Measurements from ENCODE around the gene WWOX. TPM values are rescaled to one million over a fixed set of nuclear protein-coding genes. Genes with fewer than 3 reads are reported as not detected.

The WWOX gene
- total RNA-seq, 6 experiments from 2014 or later = 0.46 to 3.4 (median 1.3) TPM

DNA sequence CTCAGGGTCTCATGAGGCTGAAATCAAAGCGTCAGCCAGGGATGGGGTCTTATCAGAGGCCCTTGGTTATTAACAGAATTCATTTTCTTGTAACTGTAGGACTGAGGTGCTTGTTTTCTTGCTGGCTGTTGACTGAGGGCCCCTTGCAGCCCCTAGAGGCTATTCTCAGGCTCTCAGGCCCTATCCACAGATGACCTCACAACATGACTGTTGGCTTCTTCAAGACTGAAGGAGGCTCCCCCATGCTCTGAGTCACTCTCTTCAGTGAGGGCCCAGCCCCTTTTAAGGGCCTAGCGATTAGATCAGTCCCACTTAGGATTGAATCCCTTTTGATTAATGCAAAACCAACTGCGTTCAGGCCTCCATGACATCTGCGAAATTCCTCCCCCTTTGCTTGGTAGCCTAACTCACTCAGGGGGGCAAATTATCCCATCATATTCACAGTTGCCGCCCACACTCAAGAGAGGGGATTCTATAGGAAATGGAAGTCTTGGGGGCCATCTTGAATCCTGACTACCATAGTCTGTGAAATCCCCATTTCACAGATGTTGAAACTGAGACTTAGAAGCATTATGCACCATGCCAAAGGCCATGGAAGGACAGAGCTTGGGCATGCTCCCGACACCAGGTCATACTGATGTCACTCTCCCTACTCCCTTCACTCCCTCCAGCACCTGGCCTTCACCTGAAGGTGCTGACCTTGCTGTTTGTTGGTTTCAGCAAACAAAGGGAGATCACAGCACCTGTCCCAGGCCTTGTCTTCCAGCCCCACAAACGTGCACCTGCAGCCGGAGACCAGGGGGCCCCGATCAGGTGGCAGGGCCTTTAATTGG is 908.8 kb downstream of the WWOX start:
- no peaks in the 10 kb centered on the region for H3K4me1 Mint-ChIP-seq (ENCODE audit: low read depth)
- no peaks in the 10 kb centered on the region; the same call in 1 of the 2 replicates for H3K27me3 Mint-ChIP-seq (ENCODE audit: insufficient read depth)
- TF ChIP-seq, protein P1, sequence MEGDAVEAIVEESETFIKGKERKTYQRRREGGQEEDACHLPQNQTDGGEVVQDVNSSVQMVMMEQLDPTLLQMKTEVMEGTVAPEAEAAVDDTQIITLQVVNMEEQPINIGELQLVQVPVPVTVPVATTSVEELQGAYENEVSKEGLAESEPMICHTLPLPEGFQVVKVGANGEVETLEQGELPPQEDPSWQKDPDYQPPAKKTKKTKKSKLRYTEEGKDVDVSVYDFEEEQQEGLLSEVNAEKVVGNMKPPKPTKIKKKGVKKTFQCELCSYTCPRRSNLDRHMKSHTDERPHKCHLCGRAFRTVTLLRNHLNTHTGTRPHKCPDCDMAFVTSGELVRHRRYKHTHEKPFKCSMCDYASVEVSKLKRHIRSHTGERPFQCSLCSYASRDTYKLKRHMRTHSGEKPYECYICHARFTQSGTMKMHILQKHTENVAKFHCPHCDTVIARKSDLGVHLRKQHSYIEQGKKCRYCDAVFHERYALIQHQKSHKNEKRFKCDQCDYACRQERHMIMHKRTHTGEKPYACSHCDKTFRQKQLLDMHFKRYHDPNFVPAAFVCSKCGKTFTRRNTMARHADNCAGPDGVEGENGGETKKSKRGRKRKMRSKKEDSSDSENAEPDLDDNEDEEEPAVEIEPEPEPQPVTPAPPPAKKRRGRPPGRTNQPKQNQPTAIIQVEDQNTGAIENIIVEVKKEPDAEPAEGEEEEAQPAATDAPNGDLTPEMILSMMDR (IDR thresholded peaks at IDR 0.05) = no peak
- 0 out of 2 replicates have a peak, but pooled peaks cover 6% of the 10 kb centered on the region for H3K36me3 Mint-ChIP-seq (ENCODE audit: low read depth)
- peaks cover 65% of the 10 kb centered on the region for H3K9me3 Mint-ChIP-seq
- no peak overlapping the region for H3K27ac Mint-ChIP-seq
- no peak overlapping the region for H3K4me3 Mint-ChIP-seq
- no peak for DNase-seq

GRCh38 chr16:79008869-79009179 is 909.4 kb downstream of the WWOX start:
- Mint-ChIP-seq H3K27me3 (ENCODE audit: insufficient read depth) (no peaks in the 10 kb centered on the region; the same call in 1 of the 2 replicates), H3K9me3 (peaks cover 68% of the 10 kb centered on the region), H3K4me3 (no peak overlapping the region)

GRCh38 chr16:79009896-79010295 is 910.4 kb downstream of the WWOX start:
- no peak overlapping the region for H3K4me3 Mint-ChIP-seq
- no peaks in the 10 kb centered on the region for H3K4me1 Mint-ChIP-seq (ENCODE audit: low read depth)
- H3K27ac Mint-ChIP-seq = no peak overlapping the region
- TF ChIP-seq, protein P1 (IDR thresholded peaks at IDR 0.05) = no peak
- H3K9me3 Mint-ChIP-seq = peaks cover 69% of the 10 kb centered on the region
- DNase-seq = no peak
- no peaks in the 10 kb centered on the region; the same call in 1 of the 2 replicates for H3K27me3 Mint-ChIP-seq (ENCODE audit: insufficient read depth)
- 0 out of 2 replicates have a peak, but pooled peaks cover 12% of the 10 kb centered on the region for H3K36me3 Mint-ChIP-seq (ENCODE audit: low read depth)

More at GRCh38 chr16:79008869-79009179, 909.4 kb downstream of the WWOX start:
- TF ChIP-seq, protein P1 (IDR thresholded peaks at IDR 0.05) = no peak
- H3K27ac Mint-ChIP-seq = no peak overlapping the region
- H3K4me1 Mint-ChIP-seq (ENCODE audit: low read depth) = no peaks in the 10 kb centered on the region
- no peak for DNase-seq
- H3K36me3 Mint-ChIP-seq (ENCODE audit: low read depth) = 0 out of 2 replicates have a peak, but pooled peaks cover 7% of the 10 kb centered on the region

- H3K27ac Mint-ChIP-seq = no peak overlapping the region
- TF ChIP-seq, protein P1 (IDR thresholded peaks at IDR 0.05) = no peak
- H3K36me3 Mint-ChIP-seq (ENCODE audit: low read depth) = 0 out of 2 replicates have a peak, but pooled peaks cover 12% of the 10 kb centered on the region
- no peaks in the 10 kb centered on the region for H3K4me1 Mint-ChIP-seq (ENCODE audit: low read depth)
- no peak for DNase-seq
- H3K27me3 Mint-ChIP-seq (ENCODE audit: insufficient read depth) = no peaks in the 10 kb centered on the region; the same call in 1 of the 2 replicates
- no peak overlapping the region for H3K4me3 Mint-ChIP-seq
- H3K9me3 Mint-ChIP-seq = peaks cover 62% of the 10 kb centered on the region
Measured at GRCh38 chr16:79011282-79011681, 911.8 kb downstream of the WWOX start.

GRCh38 chr16:79012671-79013434 is 913.4 kb downstream of the WWOX start:
- Mint-ChIP-seq H3K27me3 (ENCODE audit: insufficient read depth) (no peaks in the 10 kb centered on the region), H3K36me3 (ENCODE audit: low read depth) (0 out of 2 replicates have a peak, but pooled peaks cover 12% of the 10 kb centered on the region), H3K4me1 (ENCODE audit: low read depth) (no peaks in the 10 kb centered on the region), H3K9me3 (peaks cover 60% of the 10 kb centered on the region), H3K4me3 (no peak overlapping the region), H3K27ac (no peak overlapping the region)
- DNase-seq = no peak
- TF ChIP-seq, protein P1 (IDR thresholded peaks at IDR 0.05) = no peak
